Aorta (tissue), 5 donors: ENCODE data around the gene RABL2A. TPM values are rescaled to one million over a fixed set of nuclear protein-coding genes. Genes with fewer than 3 reads are reported as not detected.
"Not testable (repeated sequence)": the region's sequence is repeated elsewhere in the genome, so short reads cannot be mapped to it uniquely, and the experiment has no call there.

Experiments used
- ATAC-seq: fragments of 200-7000 bp; cut with Tn5 transposase; one replicate; pipeline ENCODE4 v1.9.1; 2022; ENCODE audit warnings: moderate library complexity; ENCODE audit not compliant: low FRiP score
- DNase-seq, 2 donors: peaks; one replicate each; pipeline ENCODE4 v3.0.0-alpha.2; 2020
- H3K27ac ChIP-seq, 2 donors: one replicate each; pipeline ENCODE4 v1.5.1; 2013; ENCODE audit warnings: low read length in 2 of 2, mild to moderate bottlenecking in 2 of 2, moderate library complexity in 2 of 2, control low read depth in 1 of 2, inconsistent platforms in 1 of 2, low read depth in 1 of 2
- H3K27me3 ChIP-seq, 2 donors: one replicate each; pipeline ENCODE4 v1.6.1; 2013; ENCODE audit warnings: control low read depth in 1 of 2, low read length in 1 of 2, mild to moderate bottlenecking in 1 of 2, moderate library complexity in 1 of 2; ENCODE audit not compliant: insufficient read depth in 2 of 2, control insufficient read depth in 1 of 2
- H3K36me3 ChIP-seq, 2 donors: one replicate each; pipeline ENCODE4 v1.6.1; 2013; ENCODE audit warnings: control low read depth in 1 of 2, low read length in 1 of 2, mild to moderate bottlenecking in 1 of 2; ENCODE audit not compliant: insufficient read depth in 2 of 2, control insufficient read depth in 1 of 2
- H3K4me1 ChIP-seq, 2 donors: one replicate each; pipeline ENCODE4 v1.6.1; 2013; ENCODE audit warnings: low read length in 2 of 2, control low read depth in 1 of 2, mild to moderate bottlenecking in 1 of 2, moderate library complexity in 1 of 2; ENCODE audit not compliant: insufficient read depth in 2 of 2, control insufficient read depth in 1 of 2
- H3K4me3 ChIP-seq, 2 donors: one replicate each; pipeline ENCODE4 v1.5.1; 2013; ENCODE audit warnings: low read length in 2 of 2, control low read depth in 1 of 2, mild to moderate bottlenecking in 1 of 2
- H3K9me3 ChIP-seq: one replicate; pipeline ENCODE4 v1.6.1; 2013; ENCODE audit warnings: mild to moderate bottlenecking, low read length; ENCODE audit not compliant: control insufficient read depth
- WGBS, 2 donors: extraction: QIAGEN DNeasy Blood & Tissue Kit; methylation state at CpG; one replicate each; pipeline ENCODE4 v1.1.7; 2013; 5-methylcytosine and 5-hydroxymethylcytosine counted together
- intact Hi-C, 2 donors: fragments of 100-400 bp; cut with DNase I; formaldehyde crosslinking; loops; one replicate each; pipeline versions ENCODE4 v1.14.2 to v1.15.0; 2022
- long read RNA-seq, 2 donors: library from polyadenylated mRNA; unstranded; transcript quantifications; one replicate each; pipeline ENCODE4 v2.0.0, GENCODE V29; 2020 to 2021
- polyA plus RNA-seq, 2 donors: library from polyadenylated mRNA; stranded (reverse); fragments of 200-250 nt; gene quantifications; one replicate each; pipeline ENCODE4 v1.2.3, GENCODE V29; 2013
- total RNA-seq, 2 donors: library from RNA; stranded (reverse); fragmentation: NEBNext Ultra II Directional; extraction: Animal tissue kit (Norgen Biotek cat#: 25700); gene quantifications; one replicate each; pipeline ENCODE4 v1.2.1, GENCODE V29; 2021
- donor health status: healthy with polysubstance abuse.
- donor health status: Bipolar disorder and iron deficiency.
- donor health status: DM: no; HTN: no; CAD: no.
- donor health status: DM: no; HTN: no; CAD: no.
- donor health status: DM: yes; HTN: yes; CAD: no.

Gene RABL2A
- total RNA-seq (10 to 100 TPM; 16.1 to 27.9 TPM), polyA plus RNA-seq (10 to 100 TPM in 1 of 2 donors, 1 to 10 TPM in 1; 8.9 to 27.8 TPM)
- long read RNA-seq, donor 1, partial matches to known transcripts, result 12 of 25 reads
- long read RNA-seq, donor 1, other reads (novel, unspliced or antisense), result 8 of 25 reads
- long read RNA-seq, donor 2, partial matches to known transcripts, result 4 of 6 reads
- long read RNA-seq, donor 2, other reads (novel, unspliced or antisense), result 2 of 6 reads

DNA sequence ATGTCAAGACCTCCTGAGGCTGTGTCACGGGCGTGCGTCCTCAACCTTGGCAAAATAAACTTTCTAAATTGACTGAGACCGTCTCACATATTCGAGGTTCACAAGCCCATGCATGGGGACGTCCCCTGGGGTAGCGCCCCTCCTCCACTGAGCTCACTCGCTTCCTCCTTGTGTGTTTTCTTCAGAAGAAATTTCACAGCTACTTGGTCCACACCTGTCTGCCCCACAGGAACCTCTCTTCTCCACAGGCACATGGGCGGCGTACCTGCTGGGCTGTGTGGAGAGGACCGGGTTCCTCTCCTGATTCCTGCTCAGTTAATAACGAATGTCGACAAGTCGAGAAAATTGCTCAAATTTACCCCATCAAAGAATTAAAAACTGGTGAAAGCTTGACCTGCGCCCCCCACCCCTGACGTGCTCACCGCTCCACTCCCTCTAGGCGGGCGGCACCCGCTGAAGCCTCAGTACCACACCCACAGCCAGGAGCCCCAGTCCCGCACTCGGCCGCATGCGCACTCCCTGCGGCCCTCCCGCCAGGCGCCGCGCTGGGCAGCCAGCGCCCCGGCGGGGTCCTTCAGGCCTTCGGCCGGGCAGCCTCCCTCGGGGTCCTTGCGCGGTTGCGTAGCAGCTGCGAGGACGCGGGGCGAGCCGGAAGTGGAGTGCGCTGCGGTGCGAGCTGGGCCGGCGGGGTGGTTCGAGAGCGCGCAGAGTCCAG, at the start of gene RABL2A:
RABL2A (plus strand) TSS at position 651 of the 715 bp plus-strand sequence. CDS start 1,341 bp downstream, outside the sequence.
- H3K27me3 ChIP-seq, H3K9me3 ChIP-seq, H3K36me3 ChIP-seq, H3K27ac ChIP-seq, intact Hi-C loops, H3K4me1 ChIP-seq: not testable (repeated sequence)
- 0 to 1% methylated on average over 21 to 45 of the region's 51 CpGs for WGBS, 2 donors
- H3K4me3 ChIP-seq, result peak within 1 kb of the TSS in 1 of 2 donors; percentile 51
- ATAC-seq (peak; percentile 99), DNase-seq (peak; percentile 89 to 95)

DNA sequence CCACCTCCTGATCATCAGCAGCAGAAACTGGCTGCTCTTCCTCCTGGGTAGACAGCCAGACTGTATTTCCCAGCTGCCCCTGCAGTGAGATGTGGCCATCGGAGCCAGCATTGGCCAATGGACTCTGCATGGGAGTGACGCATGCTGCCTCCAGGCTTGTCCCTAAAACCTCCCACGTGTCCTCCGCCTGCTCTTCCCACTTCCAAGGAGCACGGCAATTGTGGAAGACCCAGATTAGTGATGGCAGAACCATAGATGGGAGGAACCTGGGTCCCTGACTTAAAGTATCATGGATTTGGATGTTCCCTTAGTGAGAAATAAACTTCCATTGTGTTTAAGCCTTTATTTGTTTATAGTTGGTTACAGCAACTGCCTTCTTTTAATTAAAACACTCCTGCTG, 48.6 kb upstream of the RABL2A start:
- H3K27me3 ChIP-seq, H3K4me3 ChIP-seq, ATAC-seq, H3K27ac ChIP-seq, DNase-seq, H3K36me3 ChIP-seq, H3K9me3 ChIP-seq, H3K4me1 ChIP-seq, intact Hi-C loops: not testable (repeated sequence)
- WGBS, 2 donors, result 45 to 48% methylated on average over 4 of the region's 5 CpGs

DNA sequence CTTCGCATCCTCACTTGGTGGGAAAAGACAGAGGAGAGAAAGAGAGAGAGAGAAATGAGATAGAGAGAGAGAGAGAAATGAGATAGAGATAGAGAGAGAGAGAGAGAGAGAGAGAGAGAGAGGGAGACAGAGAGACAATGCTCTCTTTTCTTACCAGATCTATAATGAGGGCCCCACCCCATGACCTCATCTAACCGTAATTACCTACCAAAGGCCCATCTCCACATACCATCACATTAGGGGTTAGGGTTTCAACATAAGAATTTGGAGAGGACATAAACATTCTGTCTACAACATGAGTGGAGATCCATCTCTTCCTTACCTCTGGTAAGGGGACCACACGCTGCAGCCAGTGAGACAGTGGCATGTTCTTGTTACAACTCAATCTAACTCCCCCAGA, 44.6 kb upstream of the RABL2A start:
- ATAC-seq, intact Hi-C loops: not testable (repeated sequence)

GRCh38 chr2:113583521-113584225, 43.4 kb upstream of the RABL2A start:
- WGBS, 2 donors, result 2% methylated on average over 44 to 60 of the region's 63 CpGs

More for the DNA sequence above, 44.6 kb upstream of the RABL2A start:
- H3K27ac ChIP-seq, DNase-seq, H3K9me3 ChIP-seq, H3K27me3 ChIP-seq, H3K36me3 ChIP-seq, H3K4me3 ChIP-seq, H3K4me1 ChIP-seq: not testable (repeated sequence)
- 89 to 93% methylated on average over 3 of the region's 3 CpGs for WGBS, 2 donors

GRCh38 chr2:113584311-113585092, 42.6 kb upstream of the RABL2A start:
- DNase-seq, result peak in 1 of 2 donors; percentile 50
- intact Hi-C loops, H3K36me3 ChIP-seq, ATAC-seq, H3K27ac ChIP-seq, H3K27me3 ChIP-seq, H3K9me3 ChIP-seq, H3K4me1 ChIP-seq: not testable (repeated sequence)
- 3 to 4% methylated on average over 18 to 27 of the region's 47 CpGs for WGBS, 2 donors
- H3K4me3 ChIP-seq, result peak overlapping the region; percentile 36 to 72

More at GRCh38 chr2:113583521-113584225, 43.4 kb upstream of the RABL2A start:
- peak; percentile 90 to 95 for DNase-seq
- ATAC-seq, H3K9me3 ChIP-seq, H3K27ac ChIP-seq, H3K27me3 ChIP-seq, H3K4me1 ChIP-seq, intact Hi-C loops, H3K36me3 ChIP-seq: not testable (repeated sequence)
- H3K4me3 ChIP-seq, result peak overlapping the region in 1 of 2 donors; percentile 74

DNA sequence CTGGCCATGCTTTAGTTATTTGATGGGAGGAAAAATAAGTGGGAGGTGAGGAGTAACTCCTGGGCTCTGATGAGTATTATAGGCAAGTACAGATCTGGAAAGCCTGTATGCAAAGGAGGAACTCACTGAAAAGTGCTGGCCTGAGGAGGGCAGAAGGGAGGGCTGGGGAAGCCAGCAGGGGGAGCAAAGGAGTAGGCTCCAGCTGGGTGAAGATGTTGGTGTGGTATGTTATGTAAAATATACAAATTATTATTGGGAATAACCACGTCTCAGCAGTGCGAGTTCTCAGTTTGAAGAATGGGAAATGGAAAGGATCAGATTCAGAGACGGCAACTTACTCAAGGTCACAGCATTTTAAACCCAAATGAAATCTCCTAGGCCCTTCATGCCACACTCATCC, 39.9 kb upstream of the RABL2A start:
- ATAC-seq, H3K4me1 ChIP-seq, H3K27me3 ChIP-seq, intact Hi-C loops, H3K4me3 ChIP-seq, H3K36me3 ChIP-seq, H3K9me3 ChIP-seq, H3K27ac ChIP-seq: not testable (repeated sequence)
- peak in 1 of 2 donors; percentile 72 for DNase-seq
- 59 to 66% methylated on average over 3 of the region's 3 CpGs for WGBS, 2 donors

GRCh38 chr2:113589591-113589990, 37.5 kb upstream of the RABL2A start:
- intact Hi-C loops, H3K27ac ChIP-seq, H3K9me3 ChIP-seq, DNase-seq, H3K4me1 ChIP-seq, H3K4me3 ChIP-seq, H3K36me3 ChIP-seq, ATAC-seq, H3K27me3 ChIP-seq: not testable (repeated sequence)
- 76 to 81% methylated on average over 4 to 5 of the region's 7 CpGs for WGBS, 2 donors

GRCh38 chr2:113591926-113592325, 35.1 kb upstream of the RABL2A start:
- H3K36me3 ChIP-seq, H3K27ac ChIP-seq, H3K4me1 ChIP-seq, H3K9me3 ChIP-seq, DNase-seq, intact Hi-C loops, H3K27me3 ChIP-seq, ATAC-seq, H3K4me3 ChIP-seq: not testable (repeated sequence)
- WGBS, 2 donors, result 50 to 52% methylated on average over 1 to 9 of the region's 9 CpGs
